AG09309 (cell line): ENCODE data around the gene CAMK2N2.

Experiments
- DNase-seq: peaks from one replicate; pipeline ENCODE4 v3.0.0-alpha.2; 2010; ENCODE audit warnings: low read depth
- H3K4me3 ChIP-seq: 2 replicates; pipeline ENCODE4 v1.5.1; 2011; ENCODE audit warnings: mild to moderate bottlenecking, low read depth, low read length, moderate library complexity; ENCODE audit not compliant: control insufficient read depth
- TF ChIP-seq, protein P1 (sequence below): IDR thresholded peaks from 2 replicates; pipeline ENCODE4 v1.5.1; 2011; ENCODE audit warnings: mild to moderate bottlenecking, low read depth, low read length, inconsistent platforms; ENCODE audit not compliant: insufficient read depth, control insufficient read depth; ENCODE audit errors: missing control alignments

CAMK2N2 gene

DNA sequence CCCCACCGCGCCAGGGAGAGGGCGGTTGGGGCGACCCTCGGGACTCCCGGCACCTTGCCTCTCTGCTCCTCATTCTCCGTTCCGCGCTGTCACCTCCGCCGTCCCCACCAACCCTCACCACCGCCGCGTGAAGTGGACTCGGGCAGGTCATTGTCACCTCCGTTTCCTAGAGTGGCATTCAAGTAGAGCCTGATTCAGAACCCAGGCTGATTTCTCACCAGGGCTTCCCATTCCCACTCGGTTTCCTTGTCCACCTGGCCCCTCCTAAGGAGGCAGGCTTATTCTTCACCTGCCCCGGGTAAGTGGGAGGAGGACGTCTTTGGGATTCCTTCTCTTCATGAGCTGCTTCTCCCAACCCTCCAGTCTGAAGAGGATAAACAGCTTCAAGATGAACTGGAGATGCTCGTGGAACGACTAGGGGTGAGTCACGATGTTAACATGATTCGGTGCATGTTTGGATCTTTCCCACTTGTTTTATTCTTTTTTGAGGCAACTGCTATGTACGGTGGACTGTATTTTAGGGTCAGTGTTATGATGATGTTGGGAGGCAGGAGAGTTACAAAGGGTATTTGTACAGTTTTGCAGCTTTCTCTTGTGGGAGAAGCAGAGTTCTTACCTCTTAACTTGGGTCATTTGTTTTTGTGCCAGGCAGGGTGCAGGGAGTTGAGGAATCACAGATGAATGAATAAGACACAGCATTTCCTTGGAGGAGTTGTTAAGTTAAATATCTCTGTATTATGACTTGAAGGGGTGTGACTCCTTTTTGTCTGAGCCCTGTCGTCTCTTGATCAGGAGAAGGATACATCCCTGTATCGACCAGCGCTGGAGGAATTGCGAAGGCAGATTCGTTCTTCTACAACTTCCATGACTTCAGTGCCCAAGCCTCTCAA lies 38.4 kb upstream of the CAMK2N2 start:
- DNase-seq = no peak
- TF ChIP-seq, protein P1, sequence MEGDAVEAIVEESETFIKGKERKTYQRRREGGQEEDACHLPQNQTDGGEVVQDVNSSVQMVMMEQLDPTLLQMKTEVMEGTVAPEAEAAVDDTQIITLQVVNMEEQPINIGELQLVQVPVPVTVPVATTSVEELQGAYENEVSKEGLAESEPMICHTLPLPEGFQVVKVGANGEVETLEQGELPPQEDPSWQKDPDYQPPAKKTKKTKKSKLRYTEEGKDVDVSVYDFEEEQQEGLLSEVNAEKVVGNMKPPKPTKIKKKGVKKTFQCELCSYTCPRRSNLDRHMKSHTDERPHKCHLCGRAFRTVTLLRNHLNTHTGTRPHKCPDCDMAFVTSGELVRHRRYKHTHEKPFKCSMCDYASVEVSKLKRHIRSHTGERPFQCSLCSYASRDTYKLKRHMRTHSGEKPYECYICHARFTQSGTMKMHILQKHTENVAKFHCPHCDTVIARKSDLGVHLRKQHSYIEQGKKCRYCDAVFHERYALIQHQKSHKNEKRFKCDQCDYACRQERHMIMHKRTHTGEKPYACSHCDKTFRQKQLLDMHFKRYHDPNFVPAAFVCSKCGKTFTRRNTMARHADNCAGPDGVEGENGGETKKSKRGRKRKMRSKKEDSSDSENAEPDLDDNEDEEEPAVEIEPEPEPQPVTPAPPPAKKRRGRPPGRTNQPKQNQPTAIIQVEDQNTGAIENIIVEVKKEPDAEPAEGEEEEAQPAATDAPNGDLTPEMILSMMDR = no peak
- H3K4me3 ChIP-seq = peak overlapping the region; percentile 72

DNA sequence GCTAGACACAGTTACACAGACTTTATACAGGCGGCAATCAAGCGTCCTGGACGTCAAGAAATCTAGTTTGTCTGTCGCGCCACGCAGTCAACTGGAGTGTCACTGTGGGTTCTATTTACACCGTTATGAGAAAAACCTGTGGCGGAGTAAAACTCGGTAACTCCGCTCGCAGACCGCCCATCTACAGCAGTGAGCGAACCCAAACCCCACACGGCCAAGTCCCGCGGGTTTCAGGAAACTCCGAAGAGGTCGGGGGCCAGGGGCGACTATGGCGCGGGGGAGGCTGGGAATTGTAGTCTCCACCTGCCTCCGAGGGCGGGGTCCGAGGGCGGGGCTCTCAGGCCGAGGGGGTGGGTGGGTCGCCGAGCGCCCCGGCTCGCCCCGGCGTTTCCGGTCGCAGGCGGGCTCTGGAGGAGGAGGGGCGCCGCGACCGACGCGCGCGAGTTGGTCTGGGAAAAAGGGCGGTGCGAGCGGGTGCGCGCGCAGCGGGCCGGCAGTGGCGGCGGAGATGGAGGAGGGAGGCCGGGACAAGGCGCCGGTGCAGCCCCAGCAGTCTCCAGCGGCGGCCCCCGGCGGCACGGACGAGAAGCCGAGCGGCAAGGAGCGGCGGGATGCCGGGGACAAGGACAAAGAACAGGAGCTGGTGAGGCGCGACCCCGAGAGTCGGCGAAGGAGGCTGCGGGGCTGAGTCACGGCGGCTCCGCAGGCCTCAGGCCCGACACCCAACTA lies 37.6 kb upstream of the CAMK2N2 start, which contains the start of gene PSMD2:
PSMD2 (plus strand) TSS at position 483 of the 729 bp plus-strand sequence; CDS start at position 509, 26 bp downstream.
- peak within 1 kb of the TSS; percentile 72 for H3K4me3 ChIP-seq
- TF ChIP-seq, protein P1 = no peak
- peak; percentile 75 for DNase-seq

DNA sequence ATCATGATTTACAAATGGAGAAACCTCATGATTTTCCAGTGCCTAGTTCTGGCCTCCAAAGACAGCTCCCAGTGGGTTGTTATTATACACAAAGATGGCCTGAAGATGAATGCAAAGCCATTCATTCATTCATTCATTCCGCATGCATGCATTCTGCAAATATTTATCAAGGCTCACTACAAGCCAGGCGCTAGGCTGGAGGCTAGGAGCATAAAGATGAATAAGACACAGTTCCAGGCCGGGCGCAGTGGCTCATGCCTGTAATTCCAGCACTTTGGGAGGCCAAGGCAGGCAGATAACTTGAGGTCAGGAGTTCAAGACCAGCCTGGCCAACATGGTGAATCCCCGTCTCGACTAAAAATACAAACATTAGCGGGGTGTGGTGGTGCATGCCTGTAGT lies 35.3 kb upstream of the CAMK2N2 start:
- DNase-seq = no peak
- TF ChIP-seq, protein P1 = no peak
- H3K4me3 ChIP-seq = no peak overlapping the region

DNA sequence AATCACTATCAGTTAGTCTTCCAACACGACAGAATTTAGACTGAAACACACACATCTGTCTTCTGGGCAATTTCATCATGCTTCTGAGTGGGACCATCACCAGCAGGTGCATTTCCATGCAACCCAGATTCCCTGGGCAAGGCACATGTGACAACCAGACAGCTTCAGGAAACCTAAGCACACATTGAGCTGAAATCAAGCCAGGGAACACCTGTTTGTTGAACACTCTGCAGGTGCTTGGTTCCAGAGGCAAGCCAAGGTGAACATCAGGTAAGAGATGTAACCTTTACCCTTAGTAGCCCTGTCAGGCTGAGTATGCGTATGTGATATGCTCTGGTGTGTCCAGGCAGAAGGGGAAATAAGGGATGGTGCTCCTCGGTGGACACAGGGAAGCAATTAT lies 34.4 kb upstream of the CAMK2N2 start:
- no peak for DNase-seq
- TF ChIP-seq, protein P1 = no peak
- no peak overlapping the region for H3K4me3 ChIP-seq

DNA sequence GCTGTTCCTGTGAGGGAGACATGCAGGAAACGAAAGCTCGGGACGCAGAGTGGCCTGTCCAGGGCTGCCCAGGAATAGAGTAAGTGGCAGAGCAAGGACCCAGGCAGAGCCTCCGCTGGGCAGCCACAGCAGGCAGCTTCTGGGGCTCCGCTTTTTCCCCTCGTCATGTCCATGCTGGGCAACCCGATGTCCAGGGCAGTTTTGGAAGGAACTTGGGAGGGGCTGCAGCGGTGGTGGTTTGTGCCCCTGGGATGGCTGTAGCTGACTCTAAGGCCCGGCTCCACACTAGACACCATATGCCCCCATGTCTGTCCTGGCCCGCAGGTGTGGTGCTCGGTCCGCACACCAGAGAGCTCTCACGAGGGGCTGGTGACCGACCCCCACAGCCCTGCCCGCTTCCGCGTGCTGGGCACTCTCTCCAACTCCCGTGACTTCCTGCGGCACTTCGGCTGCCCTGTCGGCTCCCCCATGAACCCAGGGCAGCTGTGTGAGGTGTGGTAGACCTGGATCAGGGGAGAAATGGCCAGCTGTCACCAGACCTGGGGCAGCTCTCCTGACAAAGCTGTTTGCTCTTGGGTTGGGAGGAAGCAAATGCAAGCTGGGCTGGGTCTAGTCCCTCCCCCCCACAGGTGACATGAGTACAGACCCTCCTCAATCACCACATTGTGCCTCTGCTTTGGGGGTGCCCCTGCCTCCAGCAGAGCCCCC lies 30.5 kb upstream of the CAMK2N2 start:
- TF ChIP-seq, protein P1 = no peak
- no peak for DNase-seq

DNA sequence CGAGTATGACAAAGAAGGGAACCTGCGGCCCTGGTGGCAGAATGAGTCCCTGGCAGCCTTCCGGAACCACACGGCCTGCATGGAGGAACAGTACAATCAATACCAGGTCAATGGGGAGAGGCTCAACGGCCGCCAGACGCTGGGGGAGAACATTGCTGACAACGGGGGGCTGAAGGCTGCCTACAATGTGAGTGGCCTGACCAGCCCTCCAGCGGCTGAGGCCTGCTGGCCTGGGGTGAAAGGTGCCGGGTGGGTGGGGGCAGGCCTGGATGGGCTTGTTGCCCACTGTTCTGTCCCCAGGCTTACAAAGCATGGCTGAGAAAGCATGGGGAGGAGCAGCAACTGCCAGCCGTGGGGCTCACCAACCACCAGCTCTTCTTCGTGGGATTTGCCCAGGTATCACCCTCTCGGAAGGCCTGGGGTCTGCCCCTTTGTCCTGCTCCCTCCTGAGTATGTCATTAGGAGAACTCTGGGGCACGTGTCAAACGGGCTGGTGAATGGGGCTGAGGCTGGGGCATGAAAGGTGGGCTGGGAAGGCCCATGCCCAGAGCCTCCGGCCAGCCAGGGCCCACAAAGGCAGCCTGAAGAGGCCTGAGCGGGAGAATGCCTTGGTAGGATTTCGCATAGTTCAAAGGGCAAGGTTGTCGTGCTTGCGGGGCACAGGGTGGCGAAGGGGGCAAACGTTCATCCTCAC lies 29.8 kb upstream of the CAMK2N2 start:
- TF ChIP-seq, protein P1 = no peak
- no peak for DNase-seq
- no peak overlapping the region for H3K4me3 ChIP-seq

More for the DNA sequence above, 30.5 kb upstream of the CAMK2N2 start:
- H3K4me3 ChIP-seq = no peak overlapping the region
